Cardiac atrium fibroblast (primary cell): ENCODE measurements around the gene GPD1. TPM values are rescaled to one million over a fixed set of nuclear protein-coding genes. Genes with fewer than 3 reads are reported as not detected.

Experiments
- total RNA-seq: library from RNA; depleted of rRNA; stranded (reverse); fragments of >200 nt; gene quantifications from 2 replicates; pipeline ENCODE4 v1.2.3, GENCODE V29; 2015

Gene GPD1
- not detected in 2 replicates for total RNA-seq

GRCh38 chr12:50103767-50104321 lies at the start of gene GPD1:
GPD1 (plus strand) TSS chr12:50104008; CDS start chr12:50104051, 43 bp downstream.

GRCh38 chr12:50057000-50057841 lies 46.6 kb upstream of the GPD1 start, which contains the start of gene ASIC1:
ASIC1 (plus strand) TSS chr12:50057596; CDS start chr12:50058767, 1,171 bp downstream.

GRCh38 chr12:50084775-50085614 lies 18.8 kb upstream of the GPD1 start, which contains the start of gene SMARCD1:
SMARCD1 (plus strand) TSS chr12:50085342; CDS start chr12:50085370, 28 bp downstream.

GRCh38 chr12:50111693-50112455 lies 8.1 kb downstream of the GPD1 start, which contains the start of gene COX14:
COX14 (plus strand) TSS chr12:50112236; CDS start chr12:50120044, 7,808 bp downstream.

Other genes with a start within 250 kb of the GPD1 start
- gene FAIM2, start 200.1 kb upstream of the GPD1 start, total RNA-seq: 18.8 and 21.5 TPM in 2 replicates
- gene AQP2, start 153.3 kb upstream of the GPD1 start, total RNA-seq: not detected in 2 replicates
- 3.1 and 6.5 TPM in 2 replicates for gene AQP5, start 142.1 kb upstream of the GPD1 start, total RNA-seq
- not detected in 2 replicates for gene AQP6, start 131.1 kb upstream of the GPD1 start, total RNA-seq
- 21.1 and 29.3 TPM in 2 replicates for gene RACGAP1, start 78.5 kb upstream of the GPD1 start, total RNA-seq
- 4.7 and 8.8 TPM in 2 replicates for gene ASIC1, start 46.4 kb upstream of the GPD1 start, total RNA-seq
- 29.3 and 45.9 TPM in 2 replicates for gene SMARCD1, start 18.7 kb upstream of the GPD1 start, total RNA-seq
- 41.7 and 42.3 TPM in 2 replicates for gene COX14, start 8.2 kb downstream of the GPD1 start, total RNA-seq
- gene CERS5, start 63.4 kb downstream of the GPD1 start, total RNA-seq: 32.3 and 38.6 TPM in 2 replicates
- 98.8 and 103 TPM in 2 replicates for gene LIMA1, start 179.5 kb downstream of the GPD1 start, total RNA-seq